Adrenal gland (tissue), 5 donors: ENCODE results near the gene CISD3.

Source experiments
- CTCF ChIP-seq, 6 experiments: fragments of 450-650 bp in 4 of 6; fragments of 200-600 bp in 2 of 6; sonication (generic) in 1 of 6; IDR thresholded peaks; 1 replicate in 5 of 6; 2 replicates in 1 of 6; pipeline versions ENCODE4 v1.5.1 to v1.8.0; 2016 to 2021; ENCODE audit warnings: antibody characterized with exemption in 6 of 6, mild to moderate bottlenecking in 2 of 6, moderate library complexity in 1 of 6
- POLR2A ChIP-seq, 2 donors: fragments of 450-650 bp; IDR thresholded peaks; one replicate each; pipeline ENCODE4 v1.6.1; 2017; ENCODE audit warnings: antibody characterized with exemption in 2 of 2, mild to moderate bottlenecking in 2 of 2, moderate library complexity in 1 of 2
- donor health status: DM: no; HTN: no; CAD: no.

- TF ChIP-seq CTCF (IDR thresholded peaks at IDR 0.05) (no peak), POLR2A (IDR thresholded peaks at IDR 0.05) (no peak)
These were observed 43.1 kb downstream of the CISD3 start for GRCh38 chr17:38773258-38773657.
